ENCODE results near the gene FLNC. TPM values are rescaled to one million over a fixed set of nuclear protein-coding genes. Genes with fewer than 3 reads are reported as not detected.

Gene FLNC
- total RNA-seq, 1 donor from 2014 or later = 241 TPM

DNA sequence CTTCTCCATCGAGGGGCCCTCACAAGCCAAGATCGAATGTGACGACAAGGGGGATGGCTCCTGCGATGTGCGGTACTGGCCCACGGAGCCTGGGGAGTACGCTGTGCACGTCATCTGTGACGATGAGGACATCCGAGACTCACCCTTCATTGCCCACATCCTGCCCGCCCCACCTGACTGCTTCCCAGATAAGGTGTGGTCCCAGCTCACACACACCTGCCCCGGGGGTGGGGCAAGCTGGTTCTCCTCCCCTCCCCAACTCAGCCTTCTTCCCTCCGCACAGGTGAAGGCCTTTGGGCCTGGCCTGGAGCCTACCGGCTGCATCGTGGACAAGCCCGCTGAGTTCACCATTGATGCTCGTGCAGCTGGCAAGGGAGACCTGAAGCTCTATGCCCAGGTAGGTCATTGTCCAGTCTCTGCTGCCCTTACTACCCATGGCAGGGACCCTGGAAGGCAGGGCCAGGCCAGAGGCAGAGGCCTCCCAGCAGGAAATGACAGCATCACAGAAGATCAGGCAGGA, 11.0 kb downstream of the FLNC start:
- no peaks in the 10 kb centered on the region for H3K4me1 Mint-ChIP-seq (ENCODE audit: low read depth, unreplicated experiment)
- H3K36me3 Mint-ChIP-seq (ENCODE audit: unreplicated experiment) = peaks cover 4% of the 10 kb centered on the region
- peaks cover 2% of the 10 kb centered on the region for H3K27me3 Mint-ChIP-seq (ENCODE audit: unreplicated experiment)
- no peak for DNase-seq
- no peak overlapping the region for H3K4me3 Mint-ChIP-seq (ENCODE audit: unreplicated experiment)
- H3K27ac Mint-ChIP-seq (ENCODE audit: unreplicated experiment) = no peak overlapping the region
- TF ChIP-seq, protein P1, sequence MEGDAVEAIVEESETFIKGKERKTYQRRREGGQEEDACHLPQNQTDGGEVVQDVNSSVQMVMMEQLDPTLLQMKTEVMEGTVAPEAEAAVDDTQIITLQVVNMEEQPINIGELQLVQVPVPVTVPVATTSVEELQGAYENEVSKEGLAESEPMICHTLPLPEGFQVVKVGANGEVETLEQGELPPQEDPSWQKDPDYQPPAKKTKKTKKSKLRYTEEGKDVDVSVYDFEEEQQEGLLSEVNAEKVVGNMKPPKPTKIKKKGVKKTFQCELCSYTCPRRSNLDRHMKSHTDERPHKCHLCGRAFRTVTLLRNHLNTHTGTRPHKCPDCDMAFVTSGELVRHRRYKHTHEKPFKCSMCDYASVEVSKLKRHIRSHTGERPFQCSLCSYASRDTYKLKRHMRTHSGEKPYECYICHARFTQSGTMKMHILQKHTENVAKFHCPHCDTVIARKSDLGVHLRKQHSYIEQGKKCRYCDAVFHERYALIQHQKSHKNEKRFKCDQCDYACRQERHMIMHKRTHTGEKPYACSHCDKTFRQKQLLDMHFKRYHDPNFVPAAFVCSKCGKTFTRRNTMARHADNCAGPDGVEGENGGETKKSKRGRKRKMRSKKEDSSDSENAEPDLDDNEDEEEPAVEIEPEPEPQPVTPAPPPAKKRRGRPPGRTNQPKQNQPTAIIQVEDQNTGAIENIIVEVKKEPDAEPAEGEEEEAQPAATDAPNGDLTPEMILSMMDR (IDR thresholded peaks at IDR 0.05; ENCODE audit: partially characterized antibody, unreplicated experiment) = no peak
- peaks cover 1% of the 10 kb centered on the region for H3K9me3 Mint-ChIP-seq (ENCODE audit: unreplicated experiment)

DNA sequence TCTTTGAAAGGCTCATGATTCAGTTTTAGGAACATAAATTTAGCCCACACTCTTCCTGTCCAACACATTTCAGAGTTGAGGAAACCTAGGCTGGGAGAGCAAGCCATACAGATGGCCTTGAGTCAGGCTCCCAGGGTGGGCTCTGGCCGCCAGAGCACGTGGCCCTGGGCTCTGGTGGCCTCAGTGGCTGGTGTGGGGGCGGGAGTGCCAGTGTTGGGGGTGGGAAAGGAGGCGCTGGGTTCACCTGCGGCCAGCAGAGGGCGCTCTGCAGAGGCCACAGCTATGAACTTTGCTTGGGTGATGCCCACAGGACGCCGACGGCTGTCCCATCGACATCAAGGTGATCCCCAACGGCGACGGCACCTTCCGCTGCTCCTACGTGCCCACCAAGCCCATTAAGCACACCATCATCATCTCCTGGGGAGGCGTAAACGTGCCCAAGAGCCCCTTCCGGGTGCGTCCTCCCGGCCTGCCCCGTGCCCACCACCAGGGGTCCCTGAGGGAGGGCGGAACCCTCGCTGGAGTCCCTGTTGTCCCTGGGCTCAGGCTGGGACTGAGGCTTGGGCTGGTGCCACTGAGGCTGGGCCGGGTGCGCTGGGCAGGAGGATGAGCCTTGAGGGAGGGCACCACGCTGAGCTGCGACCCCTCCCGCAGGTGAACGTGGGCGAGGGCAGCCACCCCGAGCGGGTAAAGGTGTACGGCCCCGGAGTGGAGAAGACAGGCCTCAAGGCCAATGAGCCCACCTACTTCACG, 11.9 kb downstream of the FLNC start:
- no peak overlapping the region for H3K4me3 Mint-ChIP-seq (ENCODE audit: unreplicated experiment)
- H3K27me3 Mint-ChIP-seq (ENCODE audit: unreplicated experiment) = peaks cover 2% of the 10 kb centered on the region
- H3K36me3 Mint-ChIP-seq (ENCODE audit: unreplicated experiment) = peaks cover 4% of the 10 kb centered on the region
- DNase-seq = peak; percentile 62
- TF ChIP-seq, protein P1 (IDR thresholded peaks at IDR 0.05; ENCODE audit: partially characterized antibody, unreplicated experiment) = peak; percentile 97
- no peaks in the 10 kb centered on the region for H3K4me1 Mint-ChIP-seq (ENCODE audit: low read depth, unreplicated experiment)
- H3K9me3 Mint-ChIP-seq (ENCODE audit: unreplicated experiment) = peaks cover 1% of the 10 kb centered on the region
- H3K27ac Mint-ChIP-seq (ENCODE audit: unreplicated experiment) = no peak overlapping the region

DNA sequence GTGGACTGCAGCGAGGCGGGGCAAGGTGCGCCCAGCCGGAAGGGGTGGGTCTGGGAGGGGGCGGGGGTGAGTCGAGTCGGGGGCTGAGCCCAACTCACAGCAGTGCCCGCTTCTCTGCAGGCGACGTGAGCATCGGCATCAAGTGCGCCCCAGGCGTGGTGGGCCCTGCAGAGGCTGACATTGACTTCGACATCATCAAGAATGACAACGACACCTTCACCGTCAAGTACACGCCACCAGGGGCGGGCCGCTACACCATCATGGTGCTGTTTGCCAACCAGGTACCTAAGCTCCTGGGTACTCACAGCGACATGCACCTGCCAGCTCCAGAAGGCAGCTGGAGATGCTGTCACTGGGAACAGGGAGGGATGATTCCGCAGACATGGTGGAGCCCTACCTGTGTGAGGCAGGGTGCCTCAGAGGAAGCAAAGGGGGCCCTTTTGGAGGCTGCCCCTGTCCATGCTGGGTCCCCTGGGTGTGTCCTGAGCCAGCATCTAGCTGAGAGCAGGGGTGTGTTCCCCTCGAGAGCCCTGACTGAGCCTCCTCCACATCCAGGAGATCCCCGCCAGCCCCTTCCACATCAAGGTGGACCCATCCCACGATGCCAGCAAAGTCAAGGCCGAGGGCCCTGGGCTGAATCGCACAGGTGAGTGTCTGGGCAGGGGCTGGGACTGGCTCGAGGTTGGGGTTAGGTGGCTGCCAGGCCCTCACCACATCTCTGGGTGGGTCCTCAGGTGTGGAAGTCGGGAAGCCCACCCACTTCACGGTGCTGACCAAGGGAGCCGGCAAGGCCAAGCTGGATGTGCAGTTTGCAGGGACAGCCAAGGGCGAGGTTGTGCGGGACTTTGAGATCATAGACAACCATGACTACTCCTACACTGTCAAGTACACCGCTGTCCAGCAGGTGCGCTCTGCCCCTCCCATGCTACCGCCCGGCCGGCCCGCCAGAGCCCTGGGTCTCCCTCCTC, 12.8 kb downstream of the FLNC start:
- H3K27ac Mint-ChIP-seq (ENCODE audit: unreplicated experiment) = no peak overlapping the region

DNA sequence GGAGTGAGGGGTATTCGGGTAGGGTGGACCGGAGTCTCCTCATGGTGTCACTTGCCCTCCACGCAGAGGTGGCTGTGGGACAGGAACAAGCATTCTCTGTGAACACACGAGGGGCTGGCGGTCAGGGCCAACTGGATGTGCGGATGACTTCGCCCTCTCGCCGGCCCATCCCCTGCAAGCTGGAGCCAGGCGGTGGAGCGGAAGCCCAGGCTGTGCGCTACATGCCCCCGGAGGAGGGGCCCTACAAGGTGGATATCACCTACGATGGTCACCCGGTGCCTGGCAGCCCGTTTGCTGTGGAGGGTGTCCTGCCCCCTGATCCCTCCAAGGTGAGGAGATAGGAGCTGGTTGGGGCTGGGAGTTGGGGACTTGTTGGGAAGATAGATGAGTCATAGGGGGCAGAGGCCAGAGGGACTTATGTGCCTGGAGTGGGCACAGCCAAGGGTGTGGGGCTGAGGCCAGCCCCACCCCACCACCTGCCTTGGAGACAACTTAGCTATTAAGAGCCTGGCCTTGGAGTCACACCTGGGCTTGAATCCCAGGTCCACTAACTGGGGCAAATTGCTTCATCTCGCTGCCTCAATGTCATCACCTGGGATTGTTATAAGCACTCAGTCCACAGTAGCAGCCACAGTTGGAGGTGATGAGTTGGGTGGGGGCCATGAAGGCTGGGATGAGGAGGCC, 13.9 kb downstream of the FLNC start:
- no peaks in the 10 kb centered on the region for H3K4me1 Mint-ChIP-seq (ENCODE audit: low read depth, unreplicated experiment)
- H3K9me3 Mint-ChIP-seq (ENCODE audit: unreplicated experiment) = peaks cover 1% of the 10 kb centered on the region
- H3K27ac Mint-ChIP-seq (ENCODE audit: unreplicated experiment) = no peak overlapping the region
- H3K27me3 Mint-ChIP-seq (ENCODE audit: unreplicated experiment) = peaks cover 2% of the 10 kb centered on the region
- H3K36me3 Mint-ChIP-seq (ENCODE audit: unreplicated experiment) = peaks cover 2% of the 10 kb centered on the region
- DNase-seq = no peak
- TF ChIP-seq, protein P1 (IDR thresholded peaks at IDR 0.05; ENCODE audit: partially characterized antibody, unreplicated experiment) = no peak
- H3K4me3 Mint-ChIP-seq (ENCODE audit: unreplicated experiment) = no peak overlapping the region

More for the DNA sequence above, 12.8 kb downstream of the FLNC start:
- Mint-ChIP-seq H3K27me3 (ENCODE audit: unreplicated experiment) (peaks cover 2% of the 10 kb centered on the region), H3K4me1 (ENCODE audit: low read depth, unreplicated experiment) (no peaks in the 10 kb centered on the region), H3K36me3 (ENCODE audit: unreplicated experiment) (peaks cover 4% of the 10 kb centered on the region), H3K4me3 (ENCODE audit: unreplicated experiment) (no peak overlapping the region), H3K9me3 (ENCODE audit: unreplicated experiment) (peaks cover 1% of the 10 kb centered on the region)
- no peak for DNase-seq
- TF ChIP-seq, protein P1 (IDR thresholded peaks at IDR 0.05; ENCODE audit: partially characterized antibody, unreplicated experiment) = no peak

Measured in glutamatergic neuron (in vitro differentiated cells).